Prostate gland (tissue), 2 donors: ENCODE data around the gene SLC9B1.

Source experiments
- POLR2A ChIP-seq: fragments of 450-650 bp; IDR thresholded peaks from one replicate; pipeline ENCODE4 v1.6.1; 2016; ENCODE audit warnings: antibody characterized with exemption, mild to moderate bottlenecking
- POLR2AphosphoS5 ChIP-seq: sonication (generic); formaldehyde crosslinking; IDR thresholded peaks from one replicate; pipeline ENCODE4 v1.6.1; 2017; ENCODE audit warnings: antibody characterized with exemption
- TF ChIP-seq, protein P1 (sequence below), 4 experiments: fragments of 200-600 bp in 2 of 4; fragments of 450-650 bp in 2 of 4; sonication (generic) in 2 of 4; IDR thresholded peaks; 1 replicate in 3 of 4; 2 replicates in 1 of 4; pipeline ENCODE4 v1.5.1; 2016 to 2019; ENCODE audit warnings: antibody characterized with exemption in 4 of 4, mild to moderate bottlenecking in 2 of 4, moderate library complexity in 2 of 4

DNA sequence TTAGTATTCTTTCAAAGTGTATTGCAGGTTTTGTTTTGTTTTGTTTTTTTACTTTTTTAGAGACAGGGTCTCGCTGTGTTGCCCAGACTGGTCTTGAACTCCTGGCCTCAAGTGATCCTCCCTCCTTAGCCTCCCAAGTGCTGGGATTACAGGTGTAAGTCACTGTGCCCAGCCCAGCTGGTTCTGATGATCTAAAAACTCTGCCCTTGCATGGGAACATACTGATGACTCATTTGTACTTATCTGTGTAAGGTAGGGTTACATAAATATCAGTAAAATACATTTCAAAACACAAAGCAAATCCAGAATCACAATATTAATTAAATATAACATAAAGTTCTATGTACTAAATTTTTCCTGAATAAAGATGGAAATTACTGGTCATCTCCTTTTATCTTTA, 7.4 kb upstream of the SLC9B1 start:
- TF ChIP-seq, protein P1, sequence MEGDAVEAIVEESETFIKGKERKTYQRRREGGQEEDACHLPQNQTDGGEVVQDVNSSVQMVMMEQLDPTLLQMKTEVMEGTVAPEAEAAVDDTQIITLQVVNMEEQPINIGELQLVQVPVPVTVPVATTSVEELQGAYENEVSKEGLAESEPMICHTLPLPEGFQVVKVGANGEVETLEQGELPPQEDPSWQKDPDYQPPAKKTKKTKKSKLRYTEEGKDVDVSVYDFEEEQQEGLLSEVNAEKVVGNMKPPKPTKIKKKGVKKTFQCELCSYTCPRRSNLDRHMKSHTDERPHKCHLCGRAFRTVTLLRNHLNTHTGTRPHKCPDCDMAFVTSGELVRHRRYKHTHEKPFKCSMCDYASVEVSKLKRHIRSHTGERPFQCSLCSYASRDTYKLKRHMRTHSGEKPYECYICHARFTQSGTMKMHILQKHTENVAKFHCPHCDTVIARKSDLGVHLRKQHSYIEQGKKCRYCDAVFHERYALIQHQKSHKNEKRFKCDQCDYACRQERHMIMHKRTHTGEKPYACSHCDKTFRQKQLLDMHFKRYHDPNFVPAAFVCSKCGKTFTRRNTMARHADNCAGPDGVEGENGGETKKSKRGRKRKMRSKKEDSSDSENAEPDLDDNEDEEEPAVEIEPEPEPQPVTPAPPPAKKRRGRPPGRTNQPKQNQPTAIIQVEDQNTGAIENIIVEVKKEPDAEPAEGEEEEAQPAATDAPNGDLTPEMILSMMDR (IDR thresholded peaks at IDR 0.05), result no peak
- TF ChIP-seq POLR2A (no peak), POLR2AphosphoS5 (no peak)
